Keratinocyte (primary cell): Measurements from ENCODE around the gene DHX58. TPM values are rescaled to one million over a fixed set of nuclear protein-coding genes. Genes with fewer than 3 reads are reported as not detected.
A peak's percentile ranks its signal among the peaks of the same experiment; 100 is the strongest.

Source experiments
- DNase-seq: peaks from one replicate; pipeline ENCODE4 v3.0.0-alpha.2; 2011; ENCODE audit warnings: low read depth, missing footprints, low spot score
- FAIRE-seq: peaks from 2 replicates; lab custom pipeline; 2011; peaks lifted over from hg19 to GRCh38; lab: Jason Lieb, UNC
- H2AFZ ChIP-seq: 2 replicates; pipeline ENCODE4 v1.6.0; 2012; ENCODE audit warnings: low read length, control low read depth, inconsistent platforms; ENCODE audit not compliant: control insufficient read depth
- H3K27ac ChIP-seq: 2 replicates; pipeline ENCODE4 v1.5.1; 2011; ENCODE audit warnings: low read length; ENCODE audit not compliant: control insufficient read depth, insufficient read depth
- H3K27me3 ChIP-seq: 3 replicates; pipeline ENCODE4 v1.6.0; 2011; ENCODE audit warnings: low read length; ENCODE audit not compliant: control insufficient read depth, insufficient read depth; ENCODE audit errors: extremely low read depth
- H3K36me3 ChIP-seq, 2 experiments: 2 replicates in 1 of 2; 3 replicates in 1 of 2; pipeline ENCODE4 v1.5.1; 2011; ENCODE audit warnings: low read length in 2 of 2, mild to moderate bottlenecking in 1 of 2; ENCODE audit not compliant: control insufficient read depth in 2 of 2, insufficient read depth in 2 of 2; ENCODE audit errors: extremely low read depth in 1 of 2
- H3K4me1 ChIP-seq: 3 replicates; pipeline ENCODE4 v1.5.1; 2011; ENCODE audit warnings: low read length; ENCODE audit not compliant: control insufficient read depth, insufficient read depth; ENCODE audit errors: extremely low read depth
- H3K4me2 ChIP-seq: 3 replicates; pipeline ENCODE4 v1.6.0; 2011; ENCODE audit warnings: low read depth, low read length; ENCODE audit not compliant: control insufficient read depth, insufficient read depth; ENCODE audit errors: extremely low read depth
- H3K4me3 ChIP-seq, 3 experiments: fragments of 200-600 bp in 1 of 3; sonication (generic) in 1 of 3; 2 replicates in 2 of 3; 3 replicates in 1 of 3; pipeline ENCODE4 v1.5.1; 2011 to 2016; ENCODE audit warnings: low read length in 3 of 3, mild to moderate bottlenecking in 3 of 3, control low read depth in 2 of 3, inconsistent platforms in 1 of 3, low read depth in 1 of 3, mixed read lengths in 1 of 3, mixed run types in 1 of 3, moderate library complexity in 1 of 3; ENCODE audit not compliant: control insufficient read depth in 2 of 3, insufficient read depth in 2 of 3; ENCODE audit errors: extremely low read depth in 1 of 3
- H3K79me2 ChIP-seq: 2 replicates; pipeline ENCODE4 v1.6.0; 2012; ENCODE audit warnings: low read length; ENCODE audit not compliant: control insufficient read depth, insufficient read depth
- H3K9ac ChIP-seq: 3 replicates; pipeline ENCODE4 v1.6.0; 2011; ENCODE audit warnings: low read length; ENCODE audit not compliant: control insufficient read depth, insufficient read depth; ENCODE audit errors: extremely low read depth
- H3K9me1 ChIP-seq: 3 replicates; pipeline ENCODE4 v1.6.0; 2011; ENCODE audit warnings: low read length; ENCODE audit not compliant: control insufficient read depth, insufficient read depth; ENCODE audit errors: extremely low read depth
- H3K9me3 ChIP-seq: 2 replicates; pipeline ENCODE4 v1.5.1; 2012; ENCODE audit warnings: low read depth, low read length; ENCODE audit not compliant: control insufficient read depth
- H4K20me1 ChIP-seq: 3 replicates; pipeline ENCODE4 v1.6.0; 2011; ENCODE audit warnings: low read length; ENCODE audit not compliant: control insufficient read depth, insufficient read depth; ENCODE audit errors: extremely low read depth
- EZH2 ChIP-seq: IDR thresholded peaks from one replicate; pipeline ENCODE4 v1.6.1; 2012; ENCODE audit warnings: inconsistent platforms, mild to moderate bottlenecking, low read length, moderate library complexity
- dilution Hi-C: fragments of 300-500 bp; cut with MboI; formaldehyde crosslinking; loops from one replicate; pipeline ENCODE4 v1.7.0; 2020; ENCODE audit warnings: low sequenced_read_pairs; ENCODE audit not compliant: extremely low pct_ligation_motif_present
- polyA plus RNA-seq, 5 experiments: library from polyadenylated mRNA; depleted of rRNA in 3 of 5; stranded (reverse) in 3 of 5; stranded (forward) in 1 of 5; unstranded in 1 of 5; fragments of >200 nt; gene quantifications; 1 replicate in 1 of 5; 2 replicates in 3 of 5; 3 replicates in 1 of 5; pipeline versions ENCODE4 v1.2.1 to v1.2.3, GENCODE V29; 2011 to 2012; ENCODE audit warnings: missing spikeins in 2 of 5, low read depth in 1 of 5, low replicate concordance in 1 of 5
- TF ChIP-seq, protein P1 (sequence below), 3 experiments: IDR thresholded peaks in 1 of 3; conservative IDR thresholded peaks in 1 of 3; optimal IDR thresholded peaks in 1 of 3; 2 replicates in 2 of 3; 3 replicates in 1 of 3; pipeline versions ENCODE3 to v1.5.1; 2011; ENCODE audit warnings: low read length in 3 of 3, mild to moderate bottlenecking in 3 of 3, moderate library complexity in 2 of 3, control low read depth in 1 of 3, inconsistent platforms in 1 of 3; ENCODE audit not compliant: insufficient read depth in 2 of 3; ENCODE audit errors: extremely low read depth in 1 of 3

The DHX58 gene
- polyA plus RNA-seq, 1 donor (not counting 4 experiments of a cell fraction or from before 2014, with no cell fraction given) = 5.2 TPM

DNA sequence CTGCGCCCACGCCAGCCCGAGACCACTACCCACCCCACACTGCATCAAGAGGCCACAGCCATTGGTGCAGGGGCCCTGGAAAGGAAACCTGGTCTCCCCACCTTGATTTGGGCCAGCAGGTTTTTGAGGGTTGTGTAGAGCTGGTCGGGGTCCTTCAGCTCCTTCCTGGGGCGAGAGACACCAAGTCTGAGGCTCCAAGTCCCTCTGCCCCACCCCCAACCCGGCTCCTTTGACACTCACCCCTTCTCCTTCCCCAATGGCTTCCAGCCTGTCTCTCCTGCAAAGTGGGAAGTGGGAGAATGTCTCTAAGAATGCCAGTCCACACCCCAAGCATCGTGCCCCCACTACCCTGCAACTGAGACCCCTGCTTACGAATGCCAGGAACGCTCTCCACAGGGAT lies 1.6 kb upstream of the DHX58 start:
- FAIRE-seq (no peak), DNase-seq (no peak)
- H3K36me3 ChIP-seq = peaks cover 18 to 26% of the 10 kb centered on the region in 2 experiments
- H3K27ac ChIP-seq = no peak overlapping the region
- no peaks in the 10 kb centered on the region for H3K9me3 ChIP-seq
- H3K79me2 ChIP-seq = no peaks in the 10 kb centered on the region
- dilution Hi-C loops = no loop called here
- H4K20me1 ChIP-seq = no peaks in the 10 kb centered on the region
- H3K9ac ChIP-seq = no peak overlapping the region
- H3K4me1 ChIP-seq = peaks cover 24% of the 10 kb centered on the region
- H3K4me2 ChIP-seq = no peak overlapping the region
- H3K4me3 ChIP-seq = no peak overlapping the region
- H3K9me1 ChIP-seq = no peaks in the 10 kb centered on the region
- TF ChIP-seq EZH2 = no peak
- TF ChIP-seq, protein P1, sequence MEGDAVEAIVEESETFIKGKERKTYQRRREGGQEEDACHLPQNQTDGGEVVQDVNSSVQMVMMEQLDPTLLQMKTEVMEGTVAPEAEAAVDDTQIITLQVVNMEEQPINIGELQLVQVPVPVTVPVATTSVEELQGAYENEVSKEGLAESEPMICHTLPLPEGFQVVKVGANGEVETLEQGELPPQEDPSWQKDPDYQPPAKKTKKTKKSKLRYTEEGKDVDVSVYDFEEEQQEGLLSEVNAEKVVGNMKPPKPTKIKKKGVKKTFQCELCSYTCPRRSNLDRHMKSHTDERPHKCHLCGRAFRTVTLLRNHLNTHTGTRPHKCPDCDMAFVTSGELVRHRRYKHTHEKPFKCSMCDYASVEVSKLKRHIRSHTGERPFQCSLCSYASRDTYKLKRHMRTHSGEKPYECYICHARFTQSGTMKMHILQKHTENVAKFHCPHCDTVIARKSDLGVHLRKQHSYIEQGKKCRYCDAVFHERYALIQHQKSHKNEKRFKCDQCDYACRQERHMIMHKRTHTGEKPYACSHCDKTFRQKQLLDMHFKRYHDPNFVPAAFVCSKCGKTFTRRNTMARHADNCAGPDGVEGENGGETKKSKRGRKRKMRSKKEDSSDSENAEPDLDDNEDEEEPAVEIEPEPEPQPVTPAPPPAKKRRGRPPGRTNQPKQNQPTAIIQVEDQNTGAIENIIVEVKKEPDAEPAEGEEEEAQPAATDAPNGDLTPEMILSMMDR (optimal IDR thresholded peaks at IDR 0.05 in 1 of 3, IDR thresholded peaks at IDR 0.05 in 1 of 3, conservative IDR thresholded peaks at IDR 0.05 in 1 of 3; ENCODE audit: extremely low read depth in 1 of 3, insufficient read depth in 2 of 3, low read length in 3 of 3) = no peak
- no peaks in the 10 kb centered on the region for H3K27me3 ChIP-seq
- no peak overlapping the region for H2AFZ ChIP-seq

DNA sequence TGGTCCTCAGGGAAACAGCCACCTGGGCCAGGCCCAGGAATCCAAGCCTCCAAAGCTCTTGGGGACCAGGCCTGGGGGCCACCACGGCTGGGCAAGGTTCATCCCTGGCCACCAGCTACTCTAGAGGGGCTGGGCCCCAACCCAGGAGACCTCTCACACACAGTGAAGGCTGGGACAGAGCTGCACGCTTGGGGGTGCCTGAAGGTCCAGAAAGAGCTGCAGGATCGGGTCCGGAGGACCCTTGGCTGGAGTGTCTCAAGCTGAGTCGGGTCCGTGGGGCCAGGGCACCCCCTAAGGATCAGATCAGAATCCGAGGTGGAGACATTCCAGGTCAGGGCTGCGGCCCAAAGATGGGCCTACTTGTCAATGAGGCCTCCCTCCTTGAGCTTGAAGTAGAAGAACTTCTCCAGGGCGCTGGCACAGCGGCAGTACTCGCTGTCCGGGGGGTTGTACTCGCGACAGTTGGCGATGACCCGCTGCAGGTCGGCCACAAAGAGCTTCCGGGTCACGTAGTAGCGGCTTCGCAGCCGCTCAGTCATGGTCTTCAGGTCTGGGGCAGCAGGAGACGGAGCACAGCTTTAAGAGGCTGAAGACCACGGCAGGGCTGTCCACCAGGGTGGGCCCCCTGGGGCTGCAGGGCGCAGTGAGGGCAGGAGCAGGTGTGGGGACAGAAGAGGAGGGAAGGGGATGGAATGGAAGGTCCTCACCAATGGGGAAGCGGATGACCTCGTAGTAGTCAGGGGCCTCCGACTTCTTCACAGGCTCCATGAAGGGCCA lies 967 bp upstream of the DHX58 start:
- peak overlapping the region; percentile 76 for H3K27ac ChIP-seq
- dilution Hi-C loops = no loop called here
- no peaks in the 10 kb centered on the region for H3K9me3 ChIP-seq
- no peak overlapping the region for H2AFZ ChIP-seq
- H3K36me3 ChIP-seq = peaks cover 18 to 23% of the 10 kb centered on the region in 2 experiments
- no peak overlapping the region for H3K4me2 ChIP-seq
- no peaks in the 10 kb centered on the region for H3K79me2 ChIP-seq
- H3K9ac ChIP-seq = peak overlapping the region; percentile 81
- no peaks in the 10 kb centered on the region for H3K9me1 ChIP-seq
- H3K27me3 ChIP-seq = no peaks in the 10 kb centered on the region
- DNase-seq (no peak), FAIRE-seq (no peak)
- H3K4me3 ChIP-seq = no peak overlapping the region
- no peak for TF ChIP-seq EZH2
- TF ChIP-seq, protein P1 (optimal IDR thresholded peaks at IDR 0.05 in 1 of 3, IDR thresholded peaks at IDR 0.05 in 1 of 3, conservative IDR thresholded peaks at IDR 0.05 in 1 of 3; ENCODE audit: extremely low read depth in 1 of 3, insufficient read depth in 2 of 3, low read length in 3 of 3) = no peak
- no peaks in the 10 kb centered on the region for H4K20me1 ChIP-seq
- H3K4me1 ChIP-seq = peaks cover 20% of the 10 kb centered on the region
